Activated T-cell treated with anti-CD3 and anti-CD28 coated beads, Interleukin-2, amount 50 U/mL, for 72 hours (primary cell): ENCODE data around the gene PAAF1. TPM values are rescaled to one million over a fixed set of nuclear protein-coding genes. Genes with fewer than 3 reads are reported as not detected.
"Not testable (repeated sequence)": the region's sequence is repeated elsewhere in the genome, so short reads cannot be mapped to it uniquely, and the experiment has no call there.

Source experiments
- ATAC-seq, 2 donors: fragments of 150-1000 bp; cut with Tn5 transposase; replicated peaks in 1 of 2; 2 replicates each; pipeline ENCODE4 v1.10.0; 2021; ENCODE audit warnings: moderate library complexity in 2 of 2, mild to moderate bottlenecking in 1 of 2
- DNase-seq, 2 donors: peaks; one replicate each; pipeline ENCODE4 v3.0.0; 2021 to 2022; ENCODE audit warnings: mixed read lengths in 1 of 2
- H3K27ac Mint-ChIP-seq: one replicate; pipeline ENCODE4 v1.8.0; 2022; ENCODE audit warnings: mild to moderate bottlenecking, moderate library complexity, mixed read lengths
- H3K27me3 Mint-ChIP-seq: one replicate; pipeline ENCODE4 v1.8.0; 2022; ENCODE audit warnings: low read depth, mixed read lengths
- H3K36me3 Mint-ChIP-seq, 2 donors: one replicate each; pipeline ENCODE4 v1.8.0; 2022; ENCODE audit warnings: mixed read lengths in 2 of 2, mild to moderate bottlenecking in 1 of 2; ENCODE audit not compliant: insufficient read depth in 2 of 2
- H3K4me1 Mint-ChIP-seq: one replicate; pipeline ENCODE4 v1.8.0; 2022; ENCODE audit warnings: low read depth, mixed read lengths
- H3K4me3 Mint-ChIP-seq, 2 donors: one replicate each; pipeline ENCODE4 v1.8.0; 2022; ENCODE audit warnings: mild to moderate bottlenecking in 2 of 2, mixed read lengths in 2 of 2, moderate library complexity in 2 of 2
- H3K9me3 Mint-ChIP-seq, 2 donors: one replicate each; pipeline ENCODE4 v1.8.0; 2022; ENCODE audit warnings: mixed read lengths in 2 of 2
- total RNA-seq, 2 donors: library from RNA; stranded (reverse); gene quantifications; one replicate each; pipeline ENCODE4 v1.2.3, GENCODE V29; 2022

Gene PAAF1
- total RNA-seq, 2 donors from 2014 or later, result 36.8 to 38.9 TPM

DNA sequence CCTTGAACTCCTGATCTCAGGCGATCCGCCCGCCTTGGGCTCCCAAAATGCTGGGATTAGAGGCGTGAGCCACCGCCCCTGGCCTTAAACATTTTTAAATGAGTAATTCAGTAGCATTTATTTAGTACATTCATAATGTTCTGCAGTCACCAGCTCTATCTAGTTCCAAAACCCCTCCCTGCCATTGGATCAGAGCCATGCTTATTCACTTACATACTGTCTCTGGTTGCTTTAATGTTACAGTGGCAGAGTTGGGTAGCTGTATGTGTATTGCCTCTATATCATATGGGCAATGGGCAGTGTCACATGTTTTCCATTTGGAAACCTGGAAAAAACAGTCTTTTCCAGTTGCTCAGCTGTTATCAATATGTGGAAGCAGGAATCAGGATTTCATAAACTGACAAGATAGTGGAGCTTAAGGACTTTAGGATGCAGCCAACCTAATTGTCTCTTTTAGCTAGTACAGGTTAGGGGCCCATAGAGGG, 10.7 kb upstream of the PAAF1 start:
- ATAC-seq, result no peak
- Mint-ChIP-seq H3K4me3 (no peak overlapping the region), H3K36me3 (no peaks in the 10 kb centered on the region), H3K4me1 (no peaks in the 10 kb centered on the region), H3K27me3 (no peaks in the 10 kb centered on the region), H3K27ac (no peak overlapping the region), H3K9me3 (no peaks in the 10 kb centered on the region)
- DNase-seq, result no peak

DNA sequence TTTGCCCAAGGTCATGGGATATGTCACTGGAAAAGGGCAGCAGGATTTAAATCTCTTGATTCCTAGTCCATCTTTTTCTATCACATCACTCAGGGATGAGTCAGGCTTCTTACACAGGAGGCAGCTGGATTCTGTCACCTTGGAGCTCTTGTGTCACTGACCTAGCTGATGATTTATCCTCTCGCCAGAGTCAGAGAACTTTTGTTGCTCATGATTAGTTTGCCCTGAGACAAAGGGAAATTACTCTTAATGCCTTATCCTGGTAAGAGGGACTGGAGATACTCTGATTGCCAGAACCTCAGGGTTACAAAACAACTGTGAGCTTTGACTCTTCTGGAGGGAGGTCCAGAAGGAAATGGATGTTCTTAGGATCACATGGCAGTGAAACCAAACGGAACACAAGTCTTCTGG, 10.2 kb upstream of the PAAF1 start:
- H3K4me3 Mint-ChIP-seq, result no peak overlapping the region
- DNase-seq, result no peak
- no peaks in the 10 kb centered on the region for H3K9me3 Mint-ChIP-seq
- peak in 1 of 2 donors; percentile 35 for ATAC-seq
- no peaks in the 10 kb centered on the region for H3K27me3 Mint-ChIP-seq
- H3K27ac Mint-ChIP-seq, result no peak overlapping the region
- H3K36me3 Mint-ChIP-seq, result peaks cover 0 to 1% of the 10 kb centered on the region in 2 donors
- H3K4me1 Mint-ChIP-seq, result no peaks in the 10 kb centered on the region

DNA sequence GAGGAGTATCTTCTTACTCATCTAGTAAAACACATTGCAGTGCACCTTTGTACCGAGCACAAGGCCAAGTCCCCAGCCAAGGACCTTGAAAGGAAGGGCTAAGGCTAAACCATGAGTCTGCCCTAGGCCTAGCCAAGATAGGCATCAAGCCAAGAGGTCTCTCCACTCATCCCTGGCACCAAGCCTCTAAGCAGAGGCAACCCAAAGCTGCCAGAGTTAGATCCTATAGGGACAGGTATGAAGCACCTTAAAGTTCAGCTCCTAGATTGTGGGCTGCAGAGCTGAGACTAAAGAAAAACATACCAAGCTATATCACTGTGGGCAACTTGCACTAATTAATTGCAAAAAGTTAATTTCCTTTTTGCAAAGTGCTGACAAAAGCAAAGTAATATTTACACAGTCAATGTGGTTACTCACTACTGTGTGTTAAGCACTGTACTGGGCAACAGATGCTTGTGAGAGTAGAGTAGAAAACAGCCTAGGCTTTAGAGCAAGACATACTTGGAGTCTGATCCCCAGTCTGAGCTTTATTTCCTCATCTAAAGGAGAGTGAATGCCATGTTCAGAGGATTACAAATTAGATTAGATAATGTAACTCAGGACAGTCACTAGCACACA, 7.4 kb upstream of the PAAF1 start:
- no peak overlapping the region for H3K4me3 Mint-ChIP-seq
- no peaks in the 10 kb centered on the region for H3K9me3 Mint-ChIP-seq
- no peak for DNase-seq
- ATAC-seq, result no peak
- H3K27ac Mint-ChIP-seq, result peak overlapping the region; percentile 71
- no peaks in the 10 kb centered on the region for H3K27me3 Mint-ChIP-seq
- peaks cover 0 to 20% of the 10 kb centered on the region in 2 donors for H3K36me3 Mint-ChIP-seq
- peaks cover 6% of the 10 kb centered on the region for H3K4me1 Mint-ChIP-seq

DNA sequence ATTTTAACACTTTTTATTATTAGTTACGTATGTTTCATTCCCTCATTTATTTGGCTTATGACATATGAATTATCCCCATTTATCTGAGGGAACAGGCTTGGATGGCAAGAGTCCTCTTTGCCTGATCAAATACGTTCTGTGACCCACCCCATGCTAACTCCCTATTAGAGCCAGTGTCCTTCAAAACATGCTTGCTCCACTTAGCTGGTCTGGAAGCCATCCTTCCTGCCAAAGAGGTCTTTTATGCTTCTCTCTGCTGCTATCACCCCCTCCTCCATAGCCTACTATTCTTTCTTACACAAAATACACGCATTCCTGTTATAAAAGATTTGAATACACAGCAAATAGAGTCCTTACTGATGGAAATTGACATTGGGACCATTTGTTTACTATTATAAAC, 6.5 kb upstream of the PAAF1 start:
- ATAC-seq, result no peak
- H3K27me3 Mint-ChIP-seq, result no peaks in the 10 kb centered on the region
- no peaks in the 10 kb centered on the region for H3K9me3 Mint-ChIP-seq
- no peak overlapping the region for H3K27ac Mint-ChIP-seq
- H3K4me3 Mint-ChIP-seq, result no peak overlapping the region
- H3K4me1 Mint-ChIP-seq, result peaks cover 14% of the 10 kb centered on the region
- H3K36me3 Mint-ChIP-seq, result peaks cover 0 to 20% of the 10 kb centered on the region in 2 donors
- DNase-seq, result no peak

DNA sequence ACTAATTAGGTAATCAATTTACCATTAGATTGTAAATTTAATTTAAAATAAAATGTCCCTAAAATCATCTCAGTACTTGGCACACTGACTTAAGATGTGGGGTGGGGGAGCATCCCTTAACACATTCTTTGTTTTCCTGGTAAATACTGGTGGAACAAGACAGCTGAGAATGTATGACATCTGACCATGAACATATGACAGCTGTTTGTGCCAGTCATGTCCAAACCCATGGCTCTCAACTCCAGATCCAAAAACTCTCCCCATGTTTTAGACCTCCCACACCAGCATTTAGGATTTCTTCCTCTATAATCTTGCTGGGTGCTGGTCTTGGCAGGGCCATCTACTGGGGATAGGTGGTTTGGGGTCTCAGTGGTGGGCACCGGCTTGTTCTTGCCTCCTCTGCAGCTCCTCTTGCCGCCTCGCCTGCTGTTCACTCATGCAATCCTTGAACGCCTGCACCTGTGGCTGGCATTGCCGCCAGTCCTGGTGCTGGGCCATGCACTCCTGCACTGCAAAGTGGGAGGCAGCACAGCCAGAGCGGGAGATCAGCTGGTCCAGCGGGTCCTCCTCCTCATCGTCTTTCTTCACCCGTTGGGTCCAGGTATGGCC, 3.9 kb upstream of the PAAF1 start:
- Mint-ChIP-seq H3K9me3 (no peaks in the 10 kb centered on the region), H3K36me3 (peaks cover 2 to 28% of the 10 kb centered on the region in 2 donors), H3K4me3 (no peak overlapping the region), H3K4me1 (peaks cover 38% of the 10 kb centered on the region), H3K27ac (peak overlapping the region; percentile 79), H3K27me3 (no peaks in the 10 kb centered on the region)
- ATAC-seq (no peak), DNase-seq (no peak)

DNA sequence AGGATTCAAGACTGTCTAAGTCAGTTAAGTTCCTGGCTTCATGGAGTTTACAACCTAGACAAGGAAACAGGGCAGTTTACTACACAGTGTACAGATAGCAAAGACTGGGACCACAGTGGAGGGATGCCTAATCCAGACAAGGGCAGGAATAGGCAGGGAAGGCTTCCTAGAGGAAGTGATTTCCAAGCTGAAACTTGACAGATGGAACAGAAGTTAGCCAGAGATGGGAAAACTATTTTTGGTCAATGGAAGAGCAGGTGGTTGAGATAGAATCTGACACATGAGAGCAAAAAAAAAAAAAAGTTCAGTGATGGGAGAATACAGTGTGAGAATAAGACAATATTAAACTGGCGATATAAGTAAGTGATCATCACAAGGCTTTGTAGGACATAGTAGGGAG, 1.4 kb upstream of the PAAF1 start:
- no peak for DNase-seq
- Mint-ChIP-seq H3K36me3 (peaks cover 2 to 28% of the 10 kb centered on the region in 2 donors), H3K27ac (peak overlapping the region; percentile 96), H3K4me3 (peak overlapping the region; percentile 96 to 97), H3K9me3 (no peaks in the 10 kb centered on the region), H3K27me3 (no peaks in the 10 kb centered on the region), H3K4me1 (peaks cover 47% of the 10 kb centered on the region)
- no peak for ATAC-seq

DNA sequence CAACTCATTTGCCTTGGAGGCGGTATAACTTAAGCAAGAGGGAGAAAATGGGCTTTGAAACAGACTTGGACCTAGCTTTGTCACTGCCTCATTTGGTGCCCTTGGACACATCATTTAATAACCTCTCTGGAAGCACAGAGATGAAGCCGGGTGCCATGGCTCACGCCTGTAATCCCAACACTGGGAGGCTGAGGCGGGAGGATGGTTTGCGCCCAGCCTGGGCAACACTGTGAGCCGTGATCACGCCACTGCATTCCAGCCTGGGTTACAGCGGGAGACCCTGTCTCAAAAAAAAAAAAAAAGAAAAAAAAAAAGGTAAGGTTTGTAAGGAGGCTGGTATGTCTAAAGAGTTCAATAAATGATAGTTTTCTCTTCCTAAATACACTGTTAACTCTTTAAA, 959 bp upstream of the PAAF1 start:
- Mint-ChIP-seq H3K4me3 (peak overlapping the region; percentile 96 to 97), H3K9me3 (no peaks in the 10 kb centered on the region), H3K36me3 (peaks cover 2 to 28% of the 10 kb centered on the region in 2 donors), H3K27me3 (no peaks in the 10 kb centered on the region), H3K4me1 (peaks cover 47% of the 10 kb centered on the region), H3K27ac (peak overlapping the region; percentile 96)
- peak in 1 of 2 donors; percentile 2 for DNase-seq
- no peak for ATAC-seq

DNA sequence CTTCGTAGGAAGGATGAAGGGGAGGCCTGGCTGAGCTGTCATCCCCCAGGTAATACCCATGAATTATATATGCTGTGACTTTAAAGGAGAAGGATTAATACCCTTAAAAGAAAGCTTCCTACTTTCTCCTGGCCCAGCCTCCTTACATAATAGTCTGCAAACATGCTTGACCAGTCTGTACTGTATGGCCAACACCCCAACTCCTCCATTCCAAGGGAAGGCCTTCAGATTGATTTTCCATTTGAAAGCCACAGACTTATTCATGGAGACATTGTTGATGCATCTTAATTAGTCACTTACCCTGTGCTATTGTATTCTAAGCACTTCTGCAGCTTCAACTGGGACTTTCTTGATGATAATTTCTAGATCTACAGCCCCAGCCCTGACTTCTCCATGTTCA, 2.0 kb downstream of the PAAF1 start:
- H3K27me3 Mint-ChIP-seq, result no peaks in the 10 kb centered on the region
- H3K27ac Mint-ChIP-seq, result peak overlapping the region; percentile 96
- peak overlapping the region in 1 of 2 donors; percentile 97 for H3K4me3 Mint-ChIP-seq
- H3K4me1 Mint-ChIP-seq, result peaks cover 47% of the 10 kb centered on the region
- peaks cover 2 to 12% of the 10 kb centered on the region in 2 donors for H3K36me3 Mint-ChIP-seq
- no peaks in the 10 kb centered on the region for H3K9me3 Mint-ChIP-seq
- ATAC-seq (no peak), DNase-seq (no peak)

DNA sequence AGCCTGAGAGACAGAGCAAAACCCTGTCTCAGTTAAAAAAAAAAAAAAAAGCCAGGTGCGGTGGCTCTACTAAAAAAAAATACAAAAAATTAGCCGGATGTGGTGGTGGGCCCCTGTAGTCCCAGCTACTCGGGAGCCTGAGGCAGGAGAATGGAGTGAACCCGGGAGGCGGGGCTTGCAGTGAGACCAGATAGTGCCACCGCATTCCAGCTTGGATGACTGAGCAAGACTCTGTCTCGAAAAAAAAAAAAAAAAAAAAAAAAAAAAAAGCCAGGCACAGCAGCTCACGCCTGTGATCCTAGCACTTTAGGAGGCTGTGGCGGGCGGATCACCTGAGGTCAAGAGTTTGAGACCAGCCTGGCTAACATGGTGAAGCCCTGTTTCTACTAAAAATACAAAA, 3.6 kb downstream of the PAAF1 start:
- not testable (repeated sequence) for H3K27me3 Mint-ChIP-seq, H3K4me3 Mint-ChIP-seq, DNase-seq, ATAC-seq, H3K36me3 Mint-ChIP-seq, H3K27ac Mint-ChIP-seq, H3K9me3 Mint-ChIP-seq
- peaks cover 31% of the 10 kb centered on the region for H3K4me1 Mint-ChIP-seq

DNA sequence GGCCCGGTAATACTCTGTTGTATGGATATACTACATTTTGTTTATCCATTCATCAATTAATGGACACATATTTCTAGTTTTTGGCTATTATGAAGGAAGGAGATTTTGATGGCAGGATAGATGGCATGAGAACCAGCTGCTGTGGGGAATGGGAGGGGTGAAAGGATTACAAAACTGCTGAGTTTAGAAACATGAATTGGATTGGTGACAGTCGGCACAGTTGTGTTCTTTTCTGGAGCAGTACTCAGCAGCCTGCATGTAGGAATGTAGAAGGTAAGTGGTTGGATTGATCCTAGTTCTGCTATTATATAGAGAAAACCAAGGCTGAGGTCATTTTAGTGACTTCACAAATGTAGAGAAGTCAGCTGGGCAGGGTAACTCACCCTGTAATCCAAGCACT, 7.1 kb downstream of the PAAF1 start:
- Mint-ChIP-seq H3K4me3 (no peak overlapping the region), H3K27me3 (no peaks in the 10 kb centered on the region), H3K9me3 (no peaks in the 10 kb centered on the region), H3K36me3 (peaks cover 3 to 5% of the 10 kb centered on the region in 2 donors), H3K4me1 (peaks cover 5% of the 10 kb centered on the region), H3K27ac (no peak overlapping the region)
- DNase-seq, result no peak
- no peak for ATAC-seq

DNA sequence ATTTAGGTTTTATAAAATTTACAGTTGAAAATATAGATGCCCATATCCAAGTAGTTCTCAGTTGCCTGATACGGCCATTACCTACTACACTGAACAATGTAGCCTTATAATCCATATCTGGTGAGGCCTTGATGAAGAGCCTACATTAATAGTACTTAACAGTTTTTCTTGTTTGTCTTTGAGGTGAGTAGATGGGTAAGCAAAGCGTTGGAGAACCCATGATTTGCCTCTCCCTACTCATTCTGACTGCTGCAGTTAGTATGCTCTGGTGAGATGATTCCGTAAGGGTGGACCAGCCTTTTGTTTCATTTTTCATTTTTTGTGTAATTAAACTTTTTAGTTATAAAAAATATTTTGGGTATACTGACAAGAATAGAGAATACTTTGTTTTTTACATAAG, 11.4 kb downstream of the PAAF1 start:
- Mint-ChIP-seq H3K27ac (no peak overlapping the region), H3K27me3 (no peaks in the 10 kb centered on the region), H3K4me3 (no peak overlapping the region), H3K36me3 (peaks cover 5 to 11% of the 10 kb centered on the region in 2 donors), H3K4me1 (peaks cover 5% of the 10 kb centered on the region), H3K9me3 (no peaks in the 10 kb centered on the region)
- ATAC-seq, result no peak
- DNase-seq, result no peak

DNA sequence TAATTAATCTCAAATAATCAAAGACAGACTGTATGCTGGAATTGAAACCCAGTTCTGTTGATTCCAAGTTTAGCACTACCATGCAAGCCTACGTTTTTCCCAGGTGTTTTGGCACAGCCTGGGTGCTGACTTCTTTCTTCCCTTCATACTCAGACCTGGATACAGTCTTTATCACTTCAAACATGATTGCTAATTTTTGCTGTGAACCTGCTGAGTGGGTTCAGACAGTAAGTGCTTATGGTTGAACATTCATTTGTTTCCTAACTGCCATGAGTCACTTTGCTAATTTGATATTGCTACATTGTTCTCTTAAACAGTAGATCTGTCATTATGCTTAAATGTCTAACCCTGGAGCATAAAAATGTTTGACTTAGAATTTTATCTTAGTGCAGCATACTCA, 12.2 kb downstream of the PAAF1 start:
- ATAC-seq (peak; percentile 65 to 97), DNase-seq (peak in 1 of 2 donors; percentile 17)
- peaks cover 5 to 11% of the 10 kb centered on the region in 2 donors for H3K36me3 Mint-ChIP-seq
- H3K4me1 Mint-ChIP-seq, result peaks cover 5% of the 10 kb centered on the region
- peak overlapping the region; percentile 48 for H3K27ac Mint-ChIP-seq
- H3K27me3 Mint-ChIP-seq, result no peaks in the 10 kb centered on the region
- no peak overlapping the region for H3K4me3 Mint-ChIP-seq
- H3K9me3 Mint-ChIP-seq, result no peaks in the 10 kb centered on the region

DNA sequence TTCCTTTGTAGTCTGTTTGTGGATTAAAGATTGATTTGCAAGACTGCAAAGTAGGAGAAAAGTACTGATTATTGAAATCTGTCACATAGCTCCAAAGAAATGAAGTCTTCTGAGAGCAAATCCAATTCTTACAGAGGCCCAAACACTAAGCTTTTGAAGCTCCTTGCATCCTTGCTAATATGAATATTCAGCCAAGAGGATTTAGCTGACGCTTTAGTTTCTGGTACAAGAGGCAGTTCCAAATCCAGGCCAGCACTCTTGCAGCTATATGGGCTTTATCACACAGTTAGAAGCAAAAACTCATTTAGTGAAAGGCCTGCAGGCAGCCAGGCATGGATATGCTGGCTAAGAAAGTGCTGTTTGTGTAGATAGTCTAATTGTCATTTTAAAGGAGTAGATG, 12.7 kb downstream of the PAAF1 start:
- no peak overlapping the region for H3K4me3 Mint-ChIP-seq
- H3K27ac Mint-ChIP-seq, result peak overlapping the region; percentile 48
- no peaks in the 10 kb centered on the region for H3K27me3 Mint-ChIP-seq
- peaks cover 5 to 11% of the 10 kb centered on the region in 2 donors for H3K36me3 Mint-ChIP-seq
- DNase-seq, result no peak
- peaks cover 5% of the 10 kb centered on the region for H3K4me1 Mint-ChIP-seq
- no peak for ATAC-seq
- H3K9me3 Mint-ChIP-seq, result no peaks in the 10 kb centered on the region

DNA sequence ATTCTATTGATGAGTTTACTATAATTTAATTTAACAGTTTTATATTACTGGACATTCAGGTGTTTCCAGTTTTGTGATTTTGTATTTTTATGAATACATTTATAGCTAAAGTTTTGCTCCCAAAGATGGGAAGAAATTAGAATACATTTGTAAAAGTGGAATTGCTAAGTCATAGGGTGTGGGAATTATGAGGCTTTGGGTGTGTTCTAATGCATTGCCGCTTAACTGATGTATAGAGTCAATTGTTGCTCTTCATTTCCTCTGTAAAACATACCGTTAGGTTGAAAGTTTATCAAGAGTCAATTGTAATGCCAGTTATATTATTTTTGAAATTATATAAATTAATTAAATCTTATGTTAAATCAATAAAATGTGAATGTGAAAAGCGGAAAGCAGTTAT, 16.2 kb downstream of the PAAF1 start:
- Mint-ChIP-seq H3K4me3 (no peak overlapping the region), H3K36me3 (peaks cover 1 to 6% of the 10 kb centered on the region in 2 donors), H3K4me1 (no peaks in the 10 kb centered on the region), H3K9me3 (no peaks in the 10 kb centered on the region), H3K27ac (no peak overlapping the region), H3K27me3 (no peaks in the 10 kb centered on the region)
- ATAC-seq, result no peak
- no peak for DNase-seq
